Neural cell (in vitro differentiated cells): ENCODE data around the gene LHFPL5.

Experiments used
- TF ChIP-seq, protein P1 (sequence below): fragments of 450-650 bp; IDR thresholded peaks from 2 replicates; pipeline ENCODE4 v1.5.1; 2014; ENCODE audit warnings: antibody characterized with exemption, mild to moderate bottlenecking, moderate library complexity; ENCODE audit not compliant: poor library complexity, severe bottlenecking
- TF ChIP-seq, protein P2 (sequence below): IDR thresholded peaks from 2 replicates; pipeline ENCODE4 v1.6.1; 2012; ENCODE audit warnings: borderline replicate concordance

DNA sequence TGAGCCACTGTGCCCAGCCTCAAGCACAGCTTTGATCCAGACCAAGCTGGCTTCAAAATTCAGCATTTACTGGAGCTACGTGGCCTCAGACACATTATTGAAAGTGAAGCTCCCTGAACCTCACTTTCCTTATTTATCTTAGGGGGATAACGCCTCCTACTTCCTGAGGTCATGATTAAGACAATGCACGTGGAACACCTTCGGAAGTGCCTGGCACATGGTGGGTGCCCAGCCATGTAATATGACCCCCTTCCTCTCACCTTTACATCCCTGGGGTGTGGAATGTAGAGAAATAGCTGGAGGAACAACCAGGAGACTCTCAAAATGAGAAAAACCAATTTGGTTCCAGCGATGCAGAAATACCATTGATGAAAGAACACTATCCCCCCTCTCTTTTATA, 6.4 kb upstream of the LHFPL5 start:
- TF ChIP-seq, protein P1, sequence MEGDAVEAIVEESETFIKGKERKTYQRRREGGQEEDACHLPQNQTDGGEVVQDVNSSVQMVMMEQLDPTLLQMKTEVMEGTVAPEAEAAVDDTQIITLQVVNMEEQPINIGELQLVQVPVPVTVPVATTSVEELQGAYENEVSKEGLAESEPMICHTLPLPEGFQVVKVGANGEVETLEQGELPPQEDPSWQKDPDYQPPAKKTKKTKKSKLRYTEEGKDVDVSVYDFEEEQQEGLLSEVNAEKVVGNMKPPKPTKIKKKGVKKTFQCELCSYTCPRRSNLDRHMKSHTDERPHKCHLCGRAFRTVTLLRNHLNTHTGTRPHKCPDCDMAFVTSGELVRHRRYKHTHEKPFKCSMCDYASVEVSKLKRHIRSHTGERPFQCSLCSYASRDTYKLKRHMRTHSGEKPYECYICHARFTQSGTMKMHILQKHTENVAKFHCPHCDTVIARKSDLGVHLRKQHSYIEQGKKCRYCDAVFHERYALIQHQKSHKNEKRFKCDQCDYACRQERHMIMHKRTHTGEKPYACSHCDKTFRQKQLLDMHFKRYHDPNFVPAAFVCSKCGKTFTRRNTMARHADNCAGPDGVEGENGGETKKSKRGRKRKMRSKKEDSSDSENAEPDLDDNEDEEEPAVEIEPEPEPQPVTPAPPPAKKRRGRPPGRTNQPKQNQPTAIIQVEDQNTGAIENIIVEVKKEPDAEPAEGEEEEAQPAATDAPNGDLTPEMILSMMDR = no peak
- TF ChIP-seq, protein P2, sequence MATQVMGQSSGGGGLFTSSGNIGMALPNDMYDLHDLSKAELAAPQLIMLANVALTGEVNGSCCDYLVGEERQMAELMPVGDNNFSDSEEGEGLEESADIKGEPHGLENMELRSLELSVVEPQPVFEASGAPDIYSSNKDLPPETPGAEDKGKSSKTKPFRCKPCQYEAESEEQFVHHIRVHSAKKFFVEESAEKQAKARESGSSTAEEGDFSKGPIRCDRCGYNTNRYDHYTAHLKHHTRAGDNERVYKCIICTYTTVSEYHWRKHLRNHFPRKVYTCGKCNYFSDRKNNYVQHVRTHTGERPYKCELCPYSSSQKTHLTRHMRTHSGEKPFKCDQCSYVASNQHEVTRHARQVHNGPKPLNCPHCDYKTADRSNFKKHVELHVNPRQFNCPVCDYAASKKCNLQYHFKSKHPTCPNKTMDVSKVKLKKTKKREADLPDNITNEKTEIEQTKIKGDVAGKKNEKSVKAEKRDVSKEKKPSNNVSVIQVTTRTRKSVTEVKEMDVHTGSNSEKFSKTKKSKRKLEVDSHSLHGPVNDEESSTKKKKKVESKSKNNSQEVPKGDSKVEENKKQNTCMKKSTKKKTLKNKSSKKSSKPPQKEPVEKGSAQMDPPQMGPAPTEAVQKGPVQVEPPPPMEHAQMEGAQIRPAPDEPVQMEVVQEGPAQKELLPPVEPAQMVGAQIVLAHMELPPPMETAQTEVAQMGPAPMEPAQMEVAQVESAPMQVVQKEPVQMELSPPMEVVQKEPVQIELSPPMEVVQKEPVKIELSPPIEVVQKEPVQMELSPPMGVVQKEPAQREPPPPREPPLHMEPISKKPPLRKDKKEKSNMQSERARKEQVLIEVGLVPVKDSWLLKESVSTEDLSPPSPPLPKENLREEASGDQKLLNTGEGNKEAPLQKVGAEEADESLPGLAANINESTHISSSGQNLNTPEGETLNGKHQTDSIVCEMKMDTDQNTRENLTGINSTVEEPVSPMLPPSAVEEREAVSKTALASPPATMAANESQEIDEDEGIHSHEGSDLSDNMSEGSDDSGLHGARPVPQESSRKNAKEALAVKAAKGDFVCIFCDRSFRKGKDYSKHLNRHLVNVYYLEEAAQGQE = no peak
